Prostate gland (tissue), 2 donors: Measurements from ENCODE around the gene TBX10. TPM values are rescaled to one million over a fixed set of nuclear protein-coding genes. Genes with fewer than 3 reads are reported as not detected.
A peak's percentile ranks its signal among the peaks of the same experiment; 100 is the strongest.
"Not testable (repeated sequence)": the region's sequence is repeated elsewhere in the genome, so short reads cannot be mapped to it uniquely, and the experiment has no call there.

Source experiments
- DNase-seq: peaks from one replicate; pipeline ENCODE4 v3.0.0-alpha.2; 2019; ENCODE audit warnings: low spot score
- H3K27ac ChIP-seq, 2 donors: fragments of 200-600 bp; sonication (generic); 2 replicates each; pipeline ENCODE4 v1.5.1; 2017 to 2019
- H3K27me3 ChIP-seq: fragments of 200-600 bp; sonication (generic); replicated peaks from 2 replicates; pipeline ENCODE4 v1.5.1; 2019; ENCODE audit not compliant: insufficient read depth
- H3K36me3 ChIP-seq, 2 donors: fragments of 200-600 bp; sonication (generic); 1 replicate in 1 of 2; 2 replicates in 1 of 2; pipeline versions ENCODE4 v1.5.1 to v1.8.1; 2017 to 2019
- H3K4me1 ChIP-seq: fragments of 200-600 bp; sonication (generic); replicated peaks from 2 replicates; pipeline ENCODE4 v1.5.1; 2019
- H3K4me3 ChIP-seq, 2 donors: fragments of 200-600 bp; sonication (generic); 2 replicates each; pipeline ENCODE4 v1.5.1; 2017 to 2019
- H3K9me3 ChIP-seq: fragments of 200-600 bp; sonication (generic); 2 replicates; pipeline ENCODE4 v1.5.1; 2017
- POLR2A ChIP-seq: fragments of 450-650 bp; IDR thresholded peaks from one replicate; pipeline ENCODE4 v1.6.1; 2016; ENCODE audit warnings: antibody characterized with exemption, mild to moderate bottlenecking
- POLR2AphosphoS5 ChIP-seq: sonication (generic); formaldehyde crosslinking; IDR thresholded peaks from one replicate; pipeline ENCODE4 v1.6.1; 2017; ENCODE audit warnings: antibody characterized with exemption
- WGBS: methylation state at CpG from one replicate; pipeline ENCODE4 v1.1.5; 2018; 5-methylcytosine and 5-hydroxymethylcytosine counted together
- intact Hi-C: fragments of 100-400 bp; cut with DNase I; formaldehyde crosslinking; loops from one replicate; pipeline ENCODE4 v1.14.2; 2022
- total RNA-seq, 2 donors: library from RNA; depleted of rRNA; stranded (reverse); fragments of >200 nt; gene quantifications; one replicate each; pipeline ENCODE4 v1.1.0, GENCODE V29; 2016
- TF ChIP-seq, protein P1 (sequence below), 4 experiments: fragments of 200-600 bp in 2 of 4; fragments of 450-650 bp in 2 of 4; sonication (generic) in 2 of 4; IDR thresholded peaks; 1 replicate in 3 of 4; 2 replicates in 1 of 4; pipeline ENCODE4 v1.5.1; 2016 to 2019; ENCODE audit warnings: antibody characterized with exemption in 4 of 4, mild to moderate bottlenecking in 2 of 4, moderate library complexity in 2 of 4

The TBX10 gene
- total RNA-seq, 2 donors from 2014 or later: not detected

DNA sequence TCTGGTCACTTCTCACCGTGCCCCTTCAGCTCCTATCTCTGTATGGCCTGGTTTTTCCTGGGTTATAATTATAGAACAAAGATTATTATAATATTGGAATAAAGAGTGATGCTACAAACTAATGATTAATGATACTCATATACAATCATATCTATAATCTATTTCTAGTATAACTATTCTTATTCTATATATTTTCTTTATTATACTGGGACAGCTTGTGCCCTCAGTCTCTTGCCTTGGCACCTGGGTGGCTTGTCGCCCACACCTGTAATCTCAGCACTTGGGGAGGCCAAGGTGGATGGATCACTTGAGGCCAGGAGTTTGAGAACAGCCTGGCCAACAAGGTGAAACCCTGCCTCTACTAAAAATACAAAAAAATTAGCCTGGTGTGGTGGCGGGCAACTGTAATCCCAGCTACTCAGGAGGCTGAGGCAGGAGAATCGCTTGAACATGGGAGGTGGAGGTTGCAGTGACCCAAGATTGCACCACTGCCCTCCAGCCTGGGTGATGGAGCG, 20.1 kb upstream of the TBX10 start:
- H3K36me3 ChIP-seq, H3K9me3 ChIP-seq, H3K4me1 ChIP-seq, intact Hi-C loops, H3K27me3 ChIP-seq, DNase-seq, H3K4me3 ChIP-seq, H3K27ac ChIP-seq: not testable (repeated sequence)
- WGBS: 64% methylated on average over 5 of the region's 5 CpGs
- TF ChIP-seq, protein P1, sequence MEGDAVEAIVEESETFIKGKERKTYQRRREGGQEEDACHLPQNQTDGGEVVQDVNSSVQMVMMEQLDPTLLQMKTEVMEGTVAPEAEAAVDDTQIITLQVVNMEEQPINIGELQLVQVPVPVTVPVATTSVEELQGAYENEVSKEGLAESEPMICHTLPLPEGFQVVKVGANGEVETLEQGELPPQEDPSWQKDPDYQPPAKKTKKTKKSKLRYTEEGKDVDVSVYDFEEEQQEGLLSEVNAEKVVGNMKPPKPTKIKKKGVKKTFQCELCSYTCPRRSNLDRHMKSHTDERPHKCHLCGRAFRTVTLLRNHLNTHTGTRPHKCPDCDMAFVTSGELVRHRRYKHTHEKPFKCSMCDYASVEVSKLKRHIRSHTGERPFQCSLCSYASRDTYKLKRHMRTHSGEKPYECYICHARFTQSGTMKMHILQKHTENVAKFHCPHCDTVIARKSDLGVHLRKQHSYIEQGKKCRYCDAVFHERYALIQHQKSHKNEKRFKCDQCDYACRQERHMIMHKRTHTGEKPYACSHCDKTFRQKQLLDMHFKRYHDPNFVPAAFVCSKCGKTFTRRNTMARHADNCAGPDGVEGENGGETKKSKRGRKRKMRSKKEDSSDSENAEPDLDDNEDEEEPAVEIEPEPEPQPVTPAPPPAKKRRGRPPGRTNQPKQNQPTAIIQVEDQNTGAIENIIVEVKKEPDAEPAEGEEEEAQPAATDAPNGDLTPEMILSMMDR (IDR thresholded peaks at IDR 0.05): peak in 1 of 4 experiments; percentile 5

GRCh38 chr11:67657300-67657699, 17.7 kb upstream of the TBX10 start:
- WGBS: 42% methylated on average over 3 of the region's 3 CpGs
- peak overlapping the region; percentile 18 to 40 for H3K27ac ChIP-seq

GRCh38 chr11:67656278-67656922, 16.8 kb upstream of the TBX10 start:
- Histone ChIP-seq H3K36me3 (no peaks in the 10 kb centered on the region), H3K4me1 (no peaks in the 10 kb centered on the region), H3K27me3 (no peaks in the 10 kb centered on the region), H3K4me3 (no peak overlapping the region), H3K27ac (no peak overlapping the region), H3K9me3 (no peaks in the 10 kb centered on the region)
- intact Hi-C loops: no loop called here
- WGBS: 92% methylated on average over 4 of the region's 4 CpGs
- TF ChIP-seq POLR2A: no peak
- TF ChIP-seq, protein P1 (IDR thresholded peaks at IDR 0.05): no peak
- TF ChIP-seq POLR2AphosphoS5: no peak
- DNase-seq: no peak

More at GRCh38 chr11:67657300-67657699, 17.7 kb upstream of the TBX10 start:
- Histone ChIP-seq H3K36me3 (no peaks in the 10 kb centered on the region), H3K4me3 (no peak overlapping the region), H3K9me3 (no peaks in the 10 kb centered on the region), H3K4me1 (no peaks in the 10 kb centered on the region), H3K27me3 (no peaks in the 10 kb centered on the region)
- TF ChIP-seq, protein P1 (IDR thresholded peaks at IDR 0.05): no peak
- TF ChIP-seq POLR2A: no peak
- TF ChIP-seq POLR2AphosphoS5: no peak
- intact Hi-C loops: no loop called here
- no peak for DNase-seq

DNA sequence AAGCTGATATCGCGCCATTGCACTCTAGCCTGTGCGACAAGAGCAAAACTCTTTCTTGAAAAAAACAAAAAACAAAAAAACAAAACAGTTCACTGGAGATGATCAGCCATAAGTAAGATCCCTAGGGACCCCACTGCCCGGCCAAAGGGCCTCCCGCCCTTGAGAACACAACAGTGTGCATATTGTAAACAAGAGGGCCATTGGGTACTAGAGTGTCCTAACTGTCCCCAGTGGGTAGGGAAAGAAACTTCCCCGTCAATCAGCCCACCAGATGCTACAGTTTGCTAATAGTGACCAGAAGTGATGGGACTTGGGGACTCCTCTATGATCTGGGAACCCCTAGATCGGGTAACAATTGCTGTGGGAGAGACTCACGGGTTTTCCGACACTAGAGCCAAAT, 14.7 kb upstream of the TBX10 start:
- Histone ChIP-seq H3K9me3 (no peaks in the 10 kb centered on the region), H3K4me3 (no peak overlapping the region), H3K27ac (no peak overlapping the region), H3K27me3 (no peaks in the 10 kb centered on the region), H3K4me1 (no peaks in the 10 kb centered on the region), H3K36me3 (no peaks in the 10 kb centered on the region)
- WGBS: 72% methylated on average over 9 of the region's 9 CpGs
- DNase-seq: no peak
- intact Hi-C loops: no loop called here
- TF ChIP-seq POLR2A (no peak), POLR2AphosphoS5 (no peak)
- TF ChIP-seq, protein P1 (IDR thresholded peaks at IDR 0.05): no peak
